Stimulated activated CD4-positive, alpha-beta T cell treated with anti-CD3 and anti-CD28 coated beads, Interleukin-1b, Interleukin-23, amount 100 ng/mL, for 4 hours (primary cell): ENCODE measurements around the gene NUP188.

Experiments used
- DNase-seq, 2 donors: peaks; one replicate each; pipeline ENCODE4 v3.0.0-alpha.2; 2020; ENCODE audit warnings: low read depth in 2 of 2

The NUP188 gene

GRCh38 chr9:128913995-128914772 is 33.3 kb upstream of the NUP188 start:
- no peak for DNase-seq

GRCh38 chr9:128916204-128916603 is 31.3 kb upstream of the NUP188 start:
- DNase-seq: no peak

GRCh38 chr9:128916745-128917144 is 30.8 kb upstream of the NUP188 start:
- DNase-seq: no peak

GRCh38 chr9:128917151-128917849 is 30.2 kb upstream of the NUP188 start:
- no peak for DNase-seq

- no peak for DNase-seq
These were observed 28.6 kb upstream of the NUP188 start for GRCh38 chr9:128918921-128919320.

- DNase-seq: no peak
These were observed 28.0 kb upstream of the NUP188 start for GRCh38 chr9:128919402-128920089.

GRCh38 chr9:128920381-128921058 is 27.0 kb upstream of the NUP188 start, which contains the start of gene PHYHD1:
Gene PHYHD1 (plus strand): TSS chr9:128920982. CDS start chr9:128922324, 1,342 bp downstream.
- no peak for DNase-seq

- no peak for DNase-seq
These were observed 25.4 kb upstream of the NUP188 start for GRCh38 chr9:128921881-128922763.

GRCh38 chr9:128923493-128923883 is 24.0 kb upstream of the NUP188 start:
- no peak for DNase-seq

GRCh38 chr9:128927731-128928411 is 19.6 kb upstream of the NUP188 start:
- peak; percentile 32 to 45 for DNase-seq

- DNase-seq: no peak
These were observed 18.9 kb upstream of the NUP188 start for GRCh38 chr9:128928624-128929023.

GRCh38 chr9:128929560-128929959 is 17.9 kb upstream of the NUP188 start:
- no peak for DNase-seq

- no peak for DNase-seq
These were observed 13.8 kb upstream of the NUP188 start for GRCh38 chr9:128933731-128934130.

GRCh38 chr9:128936171-128936865 is 11.2 kb upstream of the NUP188 start:
- no peak for DNase-seq

- no peak for DNase-seq
These were observed 10.0 kb upstream of the NUP188 start for GRCh38 chr9:128937310-128938165.

GRCh38 chr9:128940271-128940921 is 7.1 kb upstream of the NUP188 start:
- no peak for DNase-seq

- DNase-seq: no peak
These were observed 6.3 kb upstream of the NUP188 start for GRCh38 chr9:128940946-128941755.
